HG02588 (cell line): ENCODE results near the gene OR10G2.
"Not testable (repeated sequence)": the region's sequence is repeated elsewhere in the genome, so short reads cannot be mapped to it uniquely, and the experiment has no call there.

Experiments
- ATAC-seq: cut with Tn5 transposase; IDR thresholded peaks from one replicate; pipeline ENCODE4 v1.9.1; 2021; ENCODE audit warnings: mild to moderate bottlenecking, moderate library complexity; ENCODE audit not compliant: unreplicated experiment

The OR10G2 gene, protein sequence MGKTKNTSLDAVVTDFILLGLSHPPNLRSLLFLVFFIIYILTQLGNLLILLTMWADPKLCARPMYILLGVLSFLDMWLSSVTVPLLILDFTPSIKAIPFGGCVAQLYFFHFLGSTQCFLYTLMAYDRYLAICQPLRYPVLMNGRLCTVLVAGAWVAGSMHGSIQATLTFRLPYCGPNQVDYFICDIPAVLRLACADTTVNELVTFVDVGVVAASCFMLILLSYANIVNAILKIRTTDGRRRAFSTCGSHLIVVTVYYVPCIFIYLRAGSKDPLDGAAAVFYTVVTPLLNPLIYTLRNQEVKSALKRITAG

GRCh38 chr14:21634840-21635239 lies at the start of gene OR10G2:
TSS of gene OR10G2 (minus strand) at chr14:21634940. CDS start at chr14:21634842, 98 bp downstream.
- ATAC-seq = no peak

DNA sequence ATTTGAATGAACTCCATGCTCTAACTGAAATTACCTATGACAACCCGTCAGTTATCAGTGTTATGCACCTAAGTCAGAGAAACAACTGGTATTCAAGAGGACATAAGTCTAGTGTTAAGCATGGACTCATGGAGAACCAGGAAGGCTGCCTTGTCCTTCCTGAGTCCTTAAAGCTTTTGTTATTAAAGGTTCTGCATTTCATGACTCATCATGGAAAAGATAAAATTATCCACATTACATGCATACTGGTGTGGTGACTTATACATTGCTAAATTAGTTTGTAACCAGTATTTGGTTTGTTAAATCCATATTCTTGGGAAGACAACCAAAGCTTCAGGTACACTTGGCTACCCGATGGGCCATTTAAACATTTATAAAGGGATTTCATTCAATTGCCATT lies 45.3 kb upstream of the OR10G2 start:
- ATAC-seq = no peak

DNA sequence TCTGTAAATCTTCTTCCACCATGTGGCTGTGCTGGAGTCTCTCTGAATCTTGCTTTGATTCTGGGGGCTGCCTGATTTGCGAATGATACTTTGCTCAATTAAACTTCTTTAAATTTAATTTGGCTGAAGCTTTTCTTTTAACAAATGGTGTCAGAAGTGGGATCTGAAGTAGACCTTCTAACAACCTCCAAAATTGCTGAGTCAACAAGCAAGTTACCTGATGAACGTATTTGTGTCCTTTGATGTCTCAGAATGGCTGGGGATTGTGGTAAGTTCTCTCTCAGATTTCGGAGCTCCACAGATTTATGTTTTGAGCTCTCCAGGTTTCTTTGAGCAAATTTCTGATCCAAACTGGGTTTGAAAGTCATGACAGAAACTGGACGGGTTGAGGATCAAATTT lies 40.8 kb upstream of the OR10G2 start:
- ATAC-seq = no peak

- no peak for ATAC-seq
Measured at GRCh38 chr14:21673718-21674117, 39.0 kb upstream of the OR10G2 start, which contains the start of gene OR4E1. TSS of gene OR4E1 (minus strand) at chr14:21673818. CDS start at chr14:21670935, 2,883 bp downstream.

DNA sequence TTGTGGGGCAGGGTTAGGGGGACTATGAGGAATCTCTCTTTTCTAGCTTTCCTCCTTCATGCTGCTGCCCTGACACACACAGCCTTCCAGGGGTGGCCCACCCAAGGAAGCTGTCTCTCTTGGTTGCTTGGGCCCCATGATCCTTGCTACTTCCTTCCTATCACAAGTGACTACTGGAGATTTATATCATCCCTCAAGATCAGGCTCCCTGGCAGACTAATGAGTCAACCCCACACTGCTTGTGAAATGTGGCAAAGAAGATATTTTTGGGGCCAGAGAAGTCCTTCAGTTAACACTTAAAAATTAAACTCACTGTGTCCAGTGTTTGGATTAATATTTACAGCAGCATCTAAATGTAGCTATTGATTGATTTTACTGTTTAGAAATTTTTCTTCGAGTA lies 37.4 kb upstream of the OR10G2 start:
- no peak for ATAC-seq

DNA sequence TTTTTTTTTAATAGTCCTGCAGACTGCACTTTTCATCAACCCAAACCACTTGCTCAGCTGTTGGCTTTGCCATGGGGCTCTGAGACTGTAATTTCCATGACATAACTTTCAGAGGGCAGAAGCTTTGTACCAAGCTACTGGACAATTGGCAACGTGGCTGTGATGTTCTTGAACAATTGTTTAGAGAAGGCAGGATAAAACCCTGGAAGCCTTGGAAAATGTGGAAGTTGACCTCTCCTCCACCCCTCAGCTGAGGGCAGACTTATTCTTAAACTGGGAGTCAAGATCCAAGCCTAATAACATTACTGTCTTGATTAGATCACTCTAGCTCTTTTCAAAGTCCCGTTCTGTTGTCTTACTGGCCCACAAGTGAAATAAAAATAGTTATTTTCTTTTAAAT lies 36.6 kb upstream of the OR10G2 start:
- ATAC-seq = no peak

DNA sequence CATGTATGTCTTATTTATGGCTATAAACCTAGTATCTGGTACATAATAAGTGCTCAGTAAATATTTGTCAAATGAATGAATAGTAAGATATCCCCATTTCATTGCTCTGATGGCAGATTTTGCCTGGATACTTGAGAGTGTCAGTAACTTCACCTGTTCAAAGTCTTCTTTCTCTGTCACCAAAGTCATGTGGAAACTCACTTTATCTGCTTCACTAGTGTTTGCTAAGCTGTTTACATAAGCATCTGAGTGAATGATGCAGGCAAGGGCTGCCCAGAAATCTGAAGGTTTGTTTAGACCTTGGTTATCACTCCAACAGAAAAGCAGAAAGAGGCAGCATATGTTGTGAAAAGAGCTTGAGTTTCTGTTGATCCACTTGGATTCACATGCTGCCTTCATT lies 34.5 kb upstream of the OR10G2 start:
- ATAC-seq = no peak

DNA sequence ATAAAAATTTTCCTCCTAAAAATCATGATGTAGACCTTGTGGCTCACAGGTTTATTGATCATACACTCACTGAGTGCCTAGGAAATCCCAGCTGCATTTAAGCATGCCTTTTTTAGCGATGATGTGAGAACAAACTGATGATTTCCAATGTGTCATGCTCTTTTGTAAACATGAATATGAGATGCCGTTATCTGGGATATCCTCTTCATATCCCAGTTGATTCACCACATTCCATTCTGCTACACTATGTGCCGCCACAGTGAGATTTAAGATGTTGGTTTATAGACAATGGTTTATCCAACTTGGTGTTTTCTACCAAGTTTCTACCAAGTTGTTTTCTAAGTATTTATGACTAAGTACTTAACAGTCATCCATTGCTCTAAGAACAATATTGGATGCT lies 33.6 kb upstream of the OR10G2 start:
- no peak for ATAC-seq

DNA sequence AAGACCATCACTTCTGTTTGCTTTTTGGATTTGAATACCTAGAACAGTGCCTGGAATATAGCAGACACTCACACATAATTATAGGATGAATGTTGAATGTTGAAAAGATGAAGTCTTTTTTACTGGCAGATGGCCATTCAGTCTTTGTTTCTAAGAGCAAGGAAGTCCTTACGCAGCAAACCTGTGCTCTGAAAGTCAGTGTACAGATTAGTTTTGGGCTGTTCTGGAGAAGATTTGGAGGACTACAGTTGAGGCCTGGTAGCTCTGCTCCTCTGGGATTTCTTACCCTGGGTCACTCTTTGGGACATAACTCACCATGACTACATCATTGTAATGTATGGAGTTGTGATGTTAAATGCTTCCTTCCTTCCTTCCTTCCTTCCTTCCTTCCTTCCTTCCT lies 22.2 kb upstream of the OR10G2 start:
- ATAC-seq = no peak

GRCh38 chr14:21654215-21654614 lies 19.5 kb upstream of the OR10G2 start:
- no peak for ATAC-seq

GRCh38 chr14:21653331-21653885 lies 18.7 kb upstream of the OR10G2 start, which contains the start of gene OR4E2:
TSS of gene OR4E2 (plus strand) at chr14:21653835. CDS start at chr14:21665083, 11,248 bp downstream.
- no peak for ATAC-seq

GRCh38 chr14:21652209-21652808 lies 17.6 kb upstream of the OR10G2 start:
- ATAC-seq = no peak

DNA sequence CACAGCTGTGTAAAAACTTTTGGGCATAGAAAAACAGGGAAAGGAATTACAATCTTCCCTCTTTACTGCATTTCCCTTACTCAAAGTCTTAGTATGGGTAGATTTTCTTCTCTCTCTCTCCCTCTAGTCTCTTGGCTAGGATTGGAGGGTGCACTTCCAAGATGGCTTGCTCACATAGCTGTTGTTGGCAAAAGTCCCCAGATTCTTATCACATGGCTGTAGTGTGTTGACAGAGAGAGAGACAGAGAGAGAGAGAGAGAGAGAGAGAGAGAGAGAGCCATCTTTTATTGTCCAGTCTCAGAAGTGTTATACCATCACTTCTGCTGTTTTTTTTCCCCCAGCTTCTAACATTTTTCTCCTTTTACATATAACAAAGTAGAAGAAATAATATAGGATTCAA lies 12.6 kb upstream of the OR10G2 start:
- no peak for ATAC-seq

DNA sequence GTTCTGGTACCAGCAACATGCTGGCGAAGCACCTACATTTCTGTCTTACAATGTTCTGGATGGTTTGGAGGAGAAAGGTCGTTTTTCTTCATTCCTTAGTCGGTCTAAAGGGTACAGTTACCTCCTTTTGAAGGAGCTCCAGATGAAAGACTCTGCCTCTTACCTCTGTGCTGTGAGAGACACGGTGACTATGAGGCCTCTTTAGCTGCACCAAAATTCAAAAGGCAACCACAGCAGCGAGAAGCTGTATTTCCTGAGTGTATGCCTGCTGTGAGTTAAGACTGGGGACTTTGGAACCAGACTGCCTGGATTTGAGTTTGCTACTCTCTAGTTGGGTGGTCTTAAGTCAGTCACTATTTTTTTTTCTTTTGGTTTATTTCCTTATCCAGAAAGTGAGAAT lies 8.7 kb upstream of the OR10G2 start:
- no peak for ATAC-seq

DNA sequence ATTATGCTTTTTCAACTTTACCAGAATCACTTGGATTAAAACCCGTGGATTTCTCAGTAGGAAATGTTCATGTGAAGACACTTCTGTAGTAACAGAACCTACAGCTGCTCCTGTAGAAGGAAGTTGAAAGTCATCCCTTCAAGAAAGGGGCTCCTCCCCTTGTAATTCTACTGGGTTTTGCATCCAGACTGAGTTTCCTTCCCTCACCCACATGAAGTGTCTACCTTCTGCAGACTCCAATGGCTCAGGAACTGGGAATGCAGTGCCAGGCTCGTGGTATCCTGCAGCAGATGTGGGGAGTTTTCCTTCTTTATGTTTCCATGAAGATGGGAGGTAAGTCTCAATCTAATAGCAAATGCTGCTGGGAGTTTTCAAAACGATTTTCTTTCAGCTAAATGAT lies 7.9 kb upstream of the OR10G2 start:
- ATAC-seq = no peak

DNA sequence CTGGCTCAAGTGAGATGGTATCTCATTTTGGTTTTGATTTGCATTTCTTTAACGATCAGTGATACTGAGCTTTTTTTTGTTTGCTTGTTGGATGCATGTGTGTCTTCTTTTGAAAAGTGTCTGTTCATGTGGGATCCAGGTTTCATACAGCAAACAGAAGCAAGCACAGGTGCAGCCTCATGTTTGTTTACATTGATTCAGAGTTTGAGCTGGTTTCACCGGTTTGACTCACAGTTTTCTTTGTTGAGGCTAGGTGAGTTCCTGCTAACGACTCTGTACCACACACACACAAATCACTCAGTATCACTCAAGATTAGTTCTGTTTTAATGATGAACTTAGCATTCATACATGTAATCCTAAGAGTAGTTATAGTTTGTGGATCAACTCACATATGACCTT lies 3.7 kb downstream of the OR10G2 start:
- ATAC-seq = no peak

GRCh38 chr14:21630503-21630902 lies 4.2 kb downstream of the OR10G2 start:
- not testable (repeated sequence) for ATAC-seq

- no peak for ATAC-seq
Measured at GRCh38 chr14:21626491-21627230, 8.1 kb downstream of the OR10G2 start.

- no peak for ATAC-seq
Measured at GRCh38 chr14:21617614-21618013, 17.1 kb downstream of the OR10G2 start.

GRCh38 chr14:21614240-21614639 lies 20.5 kb downstream of the OR10G2 start:
- no peak for ATAC-seq

- no peak for ATAC-seq
Measured at GRCh38 chr14:21612324-21612723, 22.4 kb downstream of the OR10G2 start.

- ATAC-seq = not testable (repeated sequence)
Measured at GRCh38 chr14:21602181-21602580, 32.6 kb downstream of the OR10G2 start.
